ENCODE data around the gene SCFD2. TPM values are rescaled to one million over a fixed set of nuclear protein-coding genes. Genes with fewer than 3 reads are reported as not detected.

SCFD2 gene
- polyA plus RNA-seq, 1 of the 3 experiments (the other 2 are of a cell fraction): 14.1 TPM

GRCh38 chr4:52852041-52852440 lies 513.8 kb downstream of the SCFD2 start:
- H3K9me2 ChIP-seq: no peaks in the 10 kb centered on the region
- H3K4me1 ChIP-seq (ENCODE audit: control insufficient read depth in 1 of 2, insufficient read depth in 2 of 2, low read depth in 1 of 2, low read length in 1 of 2): peaks cover 8 to 12% of the 10 kb centered on the region in 2 experiments; a peak in 3 of 4 replicates
- H3F3A ChIP-seq (replicated peaks; ENCODE audit: insufficient read depth): peaks cover 18% of the 10 kb centered on the region
- TF ChIP-seq RFX5 (IDR thresholded peaks at IDR 0.05; ENCODE audit: low read length): no peak
- no peak for TF ChIP-seq MXI1 (IDR thresholded peaks at IDR 0.05; ENCODE audit: low read depth, low read length)
- TF ChIP-seq TEAD4 (IDR thresholded peaks at IDR 0.05; ENCODE audit: borderline replicate concordance, insufficient read depth): no peak
- TF ChIP-seq EP300 (IDR thresholded peaks at IDR 0.05; ENCODE audit: borderline replicate concordance in 1 of 2, low read depth in 1 of 2, low read length in 1 of 2): no peak
- TF ChIP-seq CTCF (IDR thresholded peaks at IDR 0.05): no peak
- TF ChIP-seq NFIC (IDR thresholded peaks at IDR 0.05; ENCODE audit: borderline replicate concordance): no peak
- no peak for TF ChIP-seq TCF12 (IDR thresholded peaks at IDR 0.05)
- no peak for TF ChIP-seq JUND (IDR thresholded peaks at IDR 0.05)
- TF ChIP-seq RXRA (IDR thresholded peaks at IDR 0.05; ENCODE audit: borderline replicate concordance, low read depth): no peak
- TF ChIP-seq EZH2phosphoT487 (IDR thresholded peaks at IDR 0.05; ENCODE audit: borderline replicate concordance, low read depth): no peak
- no peak for TF ChIP-seq MEF2A (IDR thresholded peaks at IDR 0.05; ENCODE audit: borderline replicate concordance, low read depth)
- no peaks in the 10 kb centered on the region for H3K9me3 ChIP-seq
- 0 out of 2 replicates have a peak overlapping the region, but pooled peaks have one; percentile 64 for H3K4me2 ChIP-seq
- H3K27ac ChIP-seq (ENCODE audit: low read depth in 2 of 2, low read length in 1 of 2): no peak overlapping the region
- ChIA-PET CTCF (interaction anchor here (0.9 kb wide), 1 partner anchor 11 kb away, joined by 3 read pairs; no protein-coding TSS in a partner anchor), POLR2A (interaction anchor here (1.1 kb wide), 1 partner anchor 17 kb away, joined by 3 read pairs; no protein-coding TSS in a partner anchor)
- no peaks in the 10 kb centered on the region for H3K27me3 ChIP-seq (ENCODE audit: insufficient read depth)
- H4K20me1 ChIP-seq (ENCODE audit: insufficient read depth): no peaks in the 10 kb centered on the region
- WGBS (ENCODE audit: low lambda C conversion rate): 81% methylated on average over 1 of the region's 1 CpG
- H3K79me2 ChIP-seq (ENCODE audit: insufficient read depth): no peaks in the 10 kb centered on the region
- H3K4me3 ChIP-seq (ENCODE audit: low read depth in 2 of 2, low read length in 1 of 2): no peak overlapping the region
- H3K36me3 ChIP-seq (replicated peaks in 1 of 2; ENCODE audit: control insufficient read depth in 1 of 2, insufficient read depth in 2 of 2, low read length in 1 of 2): no peaks in the 10 kb centered on the region
- H2AFZ ChIP-seq (ENCODE audit: low read depth): no peak overlapping the region
- H3K9ac ChIP-seq: no peak overlapping the region
- no peak for DNase-seq

GRCh38 chr4:52850406-52851124 lies 515.3 kb downstream of the SCFD2 start:
- ChIA-PET CTCF (interaction anchor here (2.7 kb wide), 1 partner anchor 132 kb away, joined by 8 read pairs; no protein-coding TSS in a partner anchor), POLR2A (no interaction called here)
- H3K79me2 ChIP-seq (ENCODE audit: insufficient read depth): no peaks in the 10 kb centered on the region
- H3K4me2 ChIP-seq: no peak overlapping the region
- 80% methylated on average over 3 of the region's 3 CpGs for WGBS (ENCODE audit: low lambda C conversion rate)
- no peaks in the 10 kb centered on the region for H3K27me3 ChIP-seq (ENCODE audit: insufficient read depth)
- no peak overlapping the region for H3K9ac ChIP-seq
- no peaks in the 10 kb centered on the region for H3K36me3 ChIP-seq (replicated peaks in 1 of 2; ENCODE audit: control insufficient read depth in 1 of 2, insufficient read depth in 2 of 2, low read length in 1 of 2)
- peaks cover 18% of the 10 kb centered on the region for H3F3A ChIP-seq (replicated peaks; ENCODE audit: insufficient read depth)
- H2AFZ ChIP-seq (ENCODE audit: low read depth): no peak overlapping the region
- H3K4me3 ChIP-seq (ENCODE audit: low read depth in 2 of 2, low read length in 1 of 2): no peak overlapping the region
- TF ChIP-seq EZH2phosphoT487 (IDR thresholded peaks at IDR 0.05; ENCODE audit: borderline replicate concordance, low read depth) (no peak), FOSL2 (IDR thresholded peaks at IDR 0.05; ENCODE audit: borderline replicate concordance, low read depth) (no peak), IRF3 (IDR thresholded peaks at IDR 0.05; ENCODE audit: low read depth, low read length) (no peak), RXRA (IDR thresholded peaks at IDR 0.05; ENCODE audit: borderline replicate concordance, low read depth) (no peak), NFIC (IDR thresholded peaks at IDR 0.05; ENCODE audit: borderline replicate concordance) (no peak), FOXM1 (IDR thresholded peaks at IDR 0.05; ENCODE audit: low read depth) (no peak), MEF2A (IDR thresholded peaks at IDR 0.05; ENCODE audit: borderline replicate concordance, low read depth) (no peak), PBX3 (IDR thresholded peaks at IDR 0.05) (no peak), MXI1 (IDR thresholded peaks at IDR 0.05; ENCODE audit: low read depth, low read length) (no peak), POLR2AphosphoS5 (IDR thresholded peaks at IDR 0.05; ENCODE audit: low read depth, low read length) (no peak), CTCF (IDR thresholded peaks at IDR 0.05) (no peak), FOXJ3 (CRISPR knock-in tag; IDR thresholded peaks at IDR 0.05) (no peak), RCOR1 (IDR thresholded peaks at IDR 0.05; ENCODE audit: low read length) (no peak), SIN3A (IDR thresholded peaks at IDR 0.05; ENCODE audit: borderline replicate concordance, low read depth, low read length) (no peak)
- no peaks in the 10 kb centered on the region for H4K20me1 ChIP-seq (ENCODE audit: insufficient read depth)
- H3K27ac ChIP-seq (ENCODE audit: low read depth in 2 of 2, low read length in 1 of 2): no peak overlapping the region
- no peaks in the 10 kb centered on the region for H3K9me3 ChIP-seq
- H3K9me2 ChIP-seq: no peaks in the 10 kb centered on the region
- DNase-seq: no peak
- H3K4me1 ChIP-seq (ENCODE audit: control insufficient read depth in 1 of 2, insufficient read depth in 2 of 2, low read depth in 1 of 2, low read length in 1 of 2): peaks cover 11 to 12% of the 10 kb centered on the region in 2 experiments; a peak in 3 of 4 replicates
